OCI-LY1 (cell line): Measurements from ENCODE around the gene TAS1R2.

Source experiments
- EZH2 ChIP-seq: fragments of 200-600 bp; sonication (generic), shearing (Covaris generic); IDR thresholded peaks from 2 replicates; pipeline ENCODE4 v1.8.0; 2017; ENCODE audit warnings: borderline replicate concordance, mixed run types, mild to moderate bottlenecking, antibody characterized with exemption, low read length, moderate library complexity, mixed read lengths
- TF ChIP-seq, protein P1 (sequence below): fragments of 200-600 bp; sonication (generic), shearing (Covaris generic); IDR thresholded peaks from 2 replicates; pipeline ENCODE4 v1.5.1; 2017; ENCODE audit warnings: mild to moderate bottlenecking, antibody characterized with exemption, low read length, moderate library complexity, mixed read lengths

- TF ChIP-seq, protein P1, sequence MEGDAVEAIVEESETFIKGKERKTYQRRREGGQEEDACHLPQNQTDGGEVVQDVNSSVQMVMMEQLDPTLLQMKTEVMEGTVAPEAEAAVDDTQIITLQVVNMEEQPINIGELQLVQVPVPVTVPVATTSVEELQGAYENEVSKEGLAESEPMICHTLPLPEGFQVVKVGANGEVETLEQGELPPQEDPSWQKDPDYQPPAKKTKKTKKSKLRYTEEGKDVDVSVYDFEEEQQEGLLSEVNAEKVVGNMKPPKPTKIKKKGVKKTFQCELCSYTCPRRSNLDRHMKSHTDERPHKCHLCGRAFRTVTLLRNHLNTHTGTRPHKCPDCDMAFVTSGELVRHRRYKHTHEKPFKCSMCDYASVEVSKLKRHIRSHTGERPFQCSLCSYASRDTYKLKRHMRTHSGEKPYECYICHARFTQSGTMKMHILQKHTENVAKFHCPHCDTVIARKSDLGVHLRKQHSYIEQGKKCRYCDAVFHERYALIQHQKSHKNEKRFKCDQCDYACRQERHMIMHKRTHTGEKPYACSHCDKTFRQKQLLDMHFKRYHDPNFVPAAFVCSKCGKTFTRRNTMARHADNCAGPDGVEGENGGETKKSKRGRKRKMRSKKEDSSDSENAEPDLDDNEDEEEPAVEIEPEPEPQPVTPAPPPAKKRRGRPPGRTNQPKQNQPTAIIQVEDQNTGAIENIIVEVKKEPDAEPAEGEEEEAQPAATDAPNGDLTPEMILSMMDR, result no peak
- no peak for TF ChIP-seq EZH2
Observed at GRCh38 chr1:18830596-18830995, 28.9 kb downstream of the TAS1R2 start.
